Coronary artery (tissue), 2 donors: ENCODE measurements around the gene CANT1.

Source experiments
- DNase-seq: peaks from one replicate; pipeline ENCODE4 v3.0.0-alpha.2; 2017; ENCODE audit warnings: low spot score
- H3K27ac ChIP-seq, 2 donors: fragments of 200-600 bp; sonication (generic); one replicate each; pipeline ENCODE4 v1.5.1; 2016 to 2019
- H3K4me3 ChIP-seq: fragments of 200-600 bp; sonication (generic); 2 replicates; pipeline ENCODE4 v1.5.1; 2016; ENCODE audit warnings: mild to moderate bottlenecking, moderate library complexity
- TF ChIP-seq, protein P1 (sequence below): fragments of 200-600 bp; sonication (generic); IDR thresholded peaks from one replicate; pipeline ENCODE4 v1.5.1; 2019; ENCODE audit warnings: antibody characterized with exemption

The CANT1 gene

DNA sequence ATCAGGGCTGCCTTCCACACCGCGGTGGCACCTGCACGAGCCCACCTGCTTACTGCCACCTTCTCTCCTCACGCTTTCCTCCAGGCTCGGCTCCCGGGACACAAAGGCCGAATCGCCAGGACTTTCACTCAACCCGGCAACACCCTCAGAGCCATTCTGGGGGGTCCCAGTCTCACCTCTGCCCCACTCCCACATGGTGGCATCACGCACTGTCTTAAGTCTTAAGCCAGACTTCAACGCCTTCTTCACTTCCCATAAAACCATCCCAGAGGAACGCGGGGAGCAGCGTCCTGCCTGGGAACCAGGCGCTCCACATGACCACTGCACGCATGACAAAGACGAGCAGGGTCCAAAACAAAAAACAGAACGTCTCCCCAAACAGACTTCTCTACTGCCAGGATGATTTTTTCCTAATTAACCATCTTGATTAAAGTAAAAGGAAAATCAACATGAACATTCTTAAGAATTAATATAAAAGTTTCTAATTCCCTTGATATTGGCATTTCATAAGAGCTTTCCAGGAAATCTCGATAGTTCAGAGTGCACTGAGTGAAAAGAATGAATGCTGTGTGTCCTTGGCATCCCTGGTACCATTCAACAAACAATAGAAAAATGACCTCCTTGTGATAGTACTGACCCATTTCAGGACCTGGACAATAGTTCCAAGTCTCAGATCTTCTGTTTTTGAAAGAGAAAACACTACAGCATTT, 2.6 kb downstream of the CANT1 start:
- TF ChIP-seq, protein P1, sequence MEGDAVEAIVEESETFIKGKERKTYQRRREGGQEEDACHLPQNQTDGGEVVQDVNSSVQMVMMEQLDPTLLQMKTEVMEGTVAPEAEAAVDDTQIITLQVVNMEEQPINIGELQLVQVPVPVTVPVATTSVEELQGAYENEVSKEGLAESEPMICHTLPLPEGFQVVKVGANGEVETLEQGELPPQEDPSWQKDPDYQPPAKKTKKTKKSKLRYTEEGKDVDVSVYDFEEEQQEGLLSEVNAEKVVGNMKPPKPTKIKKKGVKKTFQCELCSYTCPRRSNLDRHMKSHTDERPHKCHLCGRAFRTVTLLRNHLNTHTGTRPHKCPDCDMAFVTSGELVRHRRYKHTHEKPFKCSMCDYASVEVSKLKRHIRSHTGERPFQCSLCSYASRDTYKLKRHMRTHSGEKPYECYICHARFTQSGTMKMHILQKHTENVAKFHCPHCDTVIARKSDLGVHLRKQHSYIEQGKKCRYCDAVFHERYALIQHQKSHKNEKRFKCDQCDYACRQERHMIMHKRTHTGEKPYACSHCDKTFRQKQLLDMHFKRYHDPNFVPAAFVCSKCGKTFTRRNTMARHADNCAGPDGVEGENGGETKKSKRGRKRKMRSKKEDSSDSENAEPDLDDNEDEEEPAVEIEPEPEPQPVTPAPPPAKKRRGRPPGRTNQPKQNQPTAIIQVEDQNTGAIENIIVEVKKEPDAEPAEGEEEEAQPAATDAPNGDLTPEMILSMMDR: no peak
- Histone ChIP-seq H3K4me3 (no peak overlapping the region), H3K27ac (no peak overlapping the region)
- DNase-seq: no peak

DNA sequence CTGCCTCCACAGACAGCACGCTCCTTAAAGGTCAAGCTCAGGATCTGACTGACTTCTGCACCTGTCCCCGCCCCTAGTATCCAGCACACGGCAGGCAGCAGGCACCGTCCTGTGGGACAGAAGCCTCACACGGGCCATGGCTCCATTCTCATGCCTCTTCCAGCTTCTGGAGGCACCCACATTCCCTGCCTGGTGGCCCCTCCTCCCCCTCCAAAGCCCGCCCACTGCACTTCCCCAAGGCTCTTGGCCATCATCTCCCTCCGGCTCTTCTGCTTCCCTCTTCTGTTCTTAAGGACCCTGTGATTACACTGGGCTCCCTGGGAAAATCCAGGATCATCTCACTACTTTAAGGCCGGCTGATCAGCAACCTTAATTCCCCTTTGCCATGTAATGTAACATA, 3.5 kb downstream of the CANT1 start:
- H3K27ac ChIP-seq: no peak overlapping the region
- no peak for DNase-seq
- no peak overlapping the region for H3K4me3 ChIP-seq
- TF ChIP-seq, protein P1: no peak

DNA sequence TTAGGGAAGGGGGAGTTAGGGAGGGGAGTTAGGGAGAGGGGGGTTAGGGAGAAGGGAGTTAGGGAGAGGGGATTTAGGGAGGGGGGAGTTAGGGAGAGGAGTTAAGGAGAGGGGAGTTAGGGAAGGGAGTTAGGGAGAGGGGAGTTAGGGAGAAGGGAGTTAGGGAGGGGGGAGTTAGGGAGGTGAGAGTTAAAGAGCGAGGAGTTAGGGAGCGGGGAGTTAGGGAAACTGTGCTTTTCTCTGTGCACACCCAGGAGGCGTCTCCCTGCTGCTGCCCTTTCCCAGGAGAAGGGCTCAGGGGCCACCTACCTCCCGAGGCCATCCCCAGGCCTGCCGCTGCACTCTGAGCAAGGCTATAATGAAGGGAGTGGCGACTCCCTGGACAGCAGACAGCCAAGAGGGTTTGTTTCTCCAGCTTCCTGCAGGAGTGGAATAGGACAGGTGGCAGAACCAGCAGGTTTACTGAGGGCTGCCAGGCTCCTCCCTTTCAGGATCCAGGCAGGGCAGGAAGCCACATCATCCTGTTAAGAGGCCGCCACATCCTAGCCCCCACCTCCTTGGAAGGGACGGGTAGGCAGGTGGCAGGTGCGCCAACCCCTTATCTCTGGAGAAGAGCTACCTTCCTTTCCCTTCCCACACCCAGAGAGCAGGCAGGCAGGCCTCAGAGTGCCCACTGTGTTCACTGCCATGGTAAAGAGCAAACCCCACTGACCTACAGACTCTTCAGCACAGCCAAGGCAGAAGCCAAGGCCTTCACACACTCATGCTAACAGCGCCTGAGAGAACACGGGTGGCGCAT, 4.3 kb downstream of the CANT1 start:
- Histone ChIP-seq H3K4me3 (no peak overlapping the region), H3K27ac (no peak overlapping the region)
- no peak for DNase-seq
- TF ChIP-seq, protein P1: no peak

DNA sequence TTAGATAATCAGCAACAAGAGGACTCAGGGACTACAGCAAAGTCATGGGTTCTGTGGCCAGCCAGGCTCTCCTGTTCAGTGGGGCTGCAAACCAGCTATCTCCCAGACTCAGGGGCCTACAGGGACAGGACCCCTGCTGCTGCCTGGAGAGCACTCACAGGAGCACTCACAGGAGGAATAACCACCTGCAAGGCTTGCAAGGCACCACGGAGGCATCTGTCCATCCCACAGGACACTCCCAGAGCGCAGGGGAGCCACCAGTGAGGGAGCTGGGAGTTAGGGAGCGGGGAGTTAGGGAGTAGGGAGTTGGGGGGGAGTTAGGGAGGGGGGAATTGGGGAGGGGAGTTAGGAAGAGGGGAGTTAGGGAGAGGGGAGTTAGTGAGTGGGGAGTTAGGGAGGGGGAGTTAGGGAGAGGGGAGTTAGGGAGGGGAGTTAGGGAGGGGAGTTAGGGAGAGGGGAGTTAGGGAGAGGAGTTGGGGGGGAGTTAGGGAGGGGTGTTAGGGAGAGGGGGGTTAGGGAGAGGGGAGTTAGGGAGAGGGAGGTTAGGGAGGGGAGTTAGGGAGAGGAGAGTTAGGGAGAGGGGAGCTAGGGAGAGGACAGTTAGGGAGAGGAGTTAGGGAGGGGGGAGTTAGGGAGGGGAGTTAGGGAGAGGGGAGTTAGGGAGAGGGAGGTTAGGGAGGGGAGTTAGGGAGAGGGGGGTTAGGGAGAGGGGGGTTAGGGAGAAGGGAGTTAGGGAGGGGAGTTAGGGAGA, 5.7 kb downstream of the CANT1 start:
- TF ChIP-seq, protein P1: no peak
- no peak overlapping the region for H3K27ac ChIP-seq
- no peak for DNase-seq
- no peak overlapping the region for H3K4me3 ChIP-seq

DNA sequence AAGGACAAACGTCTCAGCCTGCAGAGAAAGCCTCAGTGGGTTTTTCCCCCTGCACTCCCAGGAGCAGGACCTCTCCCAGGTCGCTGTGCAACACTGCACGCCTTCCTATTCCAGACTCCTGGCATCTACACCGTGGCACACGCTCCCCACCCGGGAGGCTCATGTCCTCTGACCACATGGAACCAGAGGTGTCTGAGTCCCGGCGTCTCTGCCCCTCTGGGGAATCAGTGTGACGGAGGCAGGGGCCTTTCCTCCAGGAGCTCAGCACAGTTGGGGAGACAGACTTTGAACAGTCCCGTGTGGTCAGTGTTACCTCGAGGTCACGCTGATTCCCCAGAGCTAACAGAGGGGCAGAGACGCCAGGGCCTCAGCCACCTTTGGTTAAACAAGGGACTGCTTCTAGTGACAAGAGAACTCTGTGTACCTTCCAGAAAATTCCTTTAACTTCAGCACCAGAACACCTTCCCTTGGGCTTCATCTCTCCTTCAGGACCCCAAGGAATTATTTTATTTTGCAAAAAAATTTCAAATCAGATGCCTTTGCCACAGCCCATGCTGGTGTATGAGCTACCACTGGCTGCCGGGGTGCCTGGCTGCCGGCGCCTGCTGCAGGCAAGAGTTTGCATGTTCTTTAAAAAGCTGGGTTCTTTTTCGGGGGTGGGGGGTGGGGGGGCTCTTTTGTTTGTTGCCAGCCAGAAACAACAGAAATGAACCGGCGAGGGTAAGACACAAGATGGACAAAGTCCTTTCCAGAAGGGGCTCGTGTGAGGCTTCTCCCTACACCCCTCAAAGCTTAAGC, 6.6 kb downstream of the CANT1 start:
- DNase-seq: no peak
- Histone ChIP-seq H3K4me3 (no peak overlapping the region), H3K27ac (no peak overlapping the region)
- TF ChIP-seq, protein P1: no peak

DNA sequence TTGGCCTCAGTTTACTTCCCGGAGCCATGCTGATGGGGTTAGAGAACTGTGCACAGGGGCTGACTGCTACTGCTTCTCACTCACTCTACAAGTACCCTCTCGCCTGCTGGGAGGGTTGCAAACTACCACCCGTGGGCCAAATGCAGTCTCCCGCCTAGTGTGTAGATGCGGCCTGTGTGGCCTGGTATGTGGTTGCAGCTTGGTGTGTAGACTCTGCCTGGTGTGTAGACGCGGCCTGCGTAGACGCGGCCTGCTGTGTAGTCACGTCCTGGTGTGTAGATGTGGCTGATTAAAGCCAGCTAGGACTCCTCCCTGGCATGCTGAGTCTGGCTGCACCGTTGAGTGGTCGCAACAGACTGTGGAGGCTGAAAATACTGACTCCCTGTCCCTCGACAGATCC, 7.3 kb downstream of the CANT1 start:
- no peak overlapping the region for H3K27ac ChIP-seq
- TF ChIP-seq, protein P1: no peak
- no peak overlapping the region for H3K4me3 ChIP-seq
- no peak for DNase-seq
